ENCODE results near the gene ZNF335. TPM values are rescaled to one million over a fixed set of nuclear protein-coding genes. Genes with fewer than 3 reads are reported as not detected.

ZNF335 gene
- total and polyA plus RNA-seq, 2 of the 13 experiments (the other 11 are each of a cell fraction or from before 2014, with no cell fraction given), result 9.7 to 13.7 TPM

DNA sequence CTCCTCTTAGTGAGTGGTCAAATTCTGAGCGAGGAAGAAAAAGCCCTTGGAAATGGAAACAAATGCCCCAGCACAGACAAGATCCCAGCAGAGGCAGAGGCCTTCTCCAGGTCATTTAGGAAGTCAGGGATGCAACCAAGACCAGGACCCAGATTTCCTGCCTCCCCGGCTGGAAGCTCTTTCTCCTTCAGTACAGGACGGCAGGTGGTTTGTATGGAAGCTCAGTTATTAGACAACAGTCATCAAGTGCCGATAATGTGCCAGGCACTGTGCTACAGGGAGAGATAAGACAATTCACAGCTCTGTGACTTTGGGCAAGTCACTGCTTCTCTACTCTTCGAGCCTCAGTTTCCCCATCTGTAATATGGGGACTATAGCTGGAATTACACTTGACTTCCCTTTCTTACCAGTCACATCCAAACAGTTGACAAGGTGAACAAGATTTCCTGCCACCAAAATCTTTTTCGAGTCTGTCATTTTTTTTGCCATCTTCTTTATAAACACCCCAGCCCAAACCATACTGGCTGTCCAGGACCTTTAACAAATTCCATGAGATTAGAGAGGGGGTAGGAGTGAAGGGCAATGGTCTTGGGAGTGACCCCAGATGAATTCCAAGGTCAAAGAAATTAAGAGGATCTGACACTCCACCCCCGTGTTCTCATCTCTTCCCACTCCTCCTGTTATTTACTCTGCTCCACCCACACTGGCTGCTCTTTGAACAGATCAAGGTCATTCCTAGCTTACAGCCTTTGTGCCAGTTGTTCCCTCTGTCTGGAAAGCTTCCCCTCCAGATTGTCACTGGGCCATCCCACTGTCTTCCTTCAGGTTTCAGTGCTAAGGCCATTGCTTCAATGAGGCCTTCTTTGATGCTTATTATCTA lies 42.8 kb upstream of the ZNF335 start (continued):
- TF ChIP-seq U2AF1 (optimal IDR thresholded peaks at IDR 0.05; ENCODE audit: low read depth, low read length) (no peak), SNAPC2 (CRISPR knock-in tag; IDR thresholded peaks at IDR 0.05) (no peak), SETDB1 (CRISPR knock-in tag; IDR thresholded peaks at IDR 0.05; ENCODE audit: borderline replicate concordance) (no peak), GTF3A (CRISPR knock-in tag; conservative IDR thresholded peaks at IDR 0.05) (no peak), ZNF713 (CRISPR knock-in tag; IDR thresholded peaks at IDR 0.05) (no peak), SAP130 (CRISPR knock-in tag; IDR thresholded peaks at IDR 0.05; ENCODE audit: low read depth) (peak; percentile 89), ZFP90 (CRISPR knock-in tag; IDR thresholded peaks at IDR 0.05; ENCODE audit: borderline replicate concordance) (no peak), HOXA7 (CRISPR knock-in tag; IDR thresholded peaks at IDR 0.05) (no peak), ZNF556 (CRISPR knock-in tag; IDR thresholded peaks at IDR 0.05; ENCODE audit: borderline replicate concordance) (no peak), SRY (CRISPR knock-in tag; IDR thresholded peaks at IDR 0.05) (no peak), TCF7 (IDR thresholded peaks at IDR 0.05; ENCODE audit: low read depth) (peak; percentile 84), ZBTB39 (CRISPR knock-in tag; IDR thresholded peaks at IDR 0.05) (no peak), ZNF136 (CRISPR knock-in tag; IDR thresholded peaks at IDR 0.05; ENCODE audit: low read depth) (no peak), ZFP62 (CRISPR knock-in tag; IDR thresholded peaks at IDR 0.05) (no peak), MXD4 (CRISPR knock-in tag; IDR thresholded peaks at IDR 0.05) (no peak), ZNF251 (CRISPR knock-in tag; IDR thresholded peaks at IDR 0.05) (no peak), PITX1 (CRISPR knock-in tag; IDR thresholded peaks at IDR 0.05) (peak; percentile 73; the same call in 1 of the 2 replicates), STAT5B (CRISPR knock-in tag; IDR thresholded peaks at IDR 0.05) (no peak), ZNF275 (CRISPR knock-in tag; IDR thresholded peaks at IDR 0.05; ENCODE audit: borderline replicate concordance) (no peak), ZMYM4 (CRISPR knock-in tag; IDR thresholded peaks at IDR 0.05) (no peak), RARA (CRISPR knock-in tag; IDR thresholded peaks at IDR 0.05) (peak; percentile 96), NCOR1 (IDR thresholded peaks at IDR 0.05; ENCODE audit: borderline replicate concordance, low read length) (peak; percentile 87; the same call in 1 of the 2 replicates), EZH2 (conservative IDR thresholded peaks at IDR 0.05; ENCODE audit: low read depth, low read length) (no peak), CBFB (CRISPR knock-in tag; IDR thresholded peaks at IDR 0.05) (no peak), ZNF792 (CRISPR knock-in tag; IDR thresholded peaks at IDR 0.05) (no peak), SNAPC5 (CRISPR knock-in tag; IDR thresholded peaks at IDR 0.05; ENCODE audit: borderline replicate concordance) (0 out of 2 replicates have a peak, but pooled peaks have one; percentile 1), FOSL2 (CRISPR knock-in tag; IDR thresholded peaks at IDR 0.05) (peak; percentile 54)
- TF ChIP-seq, protein P1, sequence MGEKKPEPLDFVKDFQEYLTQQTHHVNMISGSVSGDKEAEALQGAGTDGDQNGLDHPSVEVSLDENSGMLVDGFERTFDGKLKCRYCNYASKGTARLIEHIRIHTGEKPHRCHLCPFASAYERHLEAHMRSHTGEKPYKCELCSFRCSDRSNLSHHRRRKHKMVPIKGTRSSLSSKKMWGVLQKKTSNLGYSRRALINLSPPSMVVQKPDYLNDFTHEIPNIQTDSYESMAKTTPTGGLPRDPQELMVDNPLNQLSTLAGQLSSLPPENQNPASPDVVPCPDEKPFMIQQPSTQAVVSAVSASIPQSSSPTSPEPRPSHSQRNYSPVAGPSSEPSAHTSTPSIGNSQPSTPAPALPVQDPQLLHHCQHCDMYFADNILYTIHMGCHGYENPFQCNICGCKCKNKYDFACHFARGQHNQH (CRISPR knock-in tag; IDR thresholded peaks at IDR 0.05), result peak; percentile 66; the same call in 1 of the 2 replicates

All from HepG2 (cell line).